Ovary (tissue), 9 donors: ENCODE data around the gene RNLS. TPM values are rescaled to one million over a fixed set of nuclear protein-coding genes. Genes with fewer than 3 reads are reported as not detected.

ENCODE experiments used
- DNase-seq, 5 donors: peaks; one replicate each; pipeline ENCODE4 v3.0.0-alpha.2; 2019 to 2020
- H3K27ac ChIP-seq, 2 donors: fragments of 200-600 bp; one replicate each; pipeline versions ENCODE4 v1.5.1 to v1.8.0; 2019 to 2022
- H3K27me3 ChIP-seq: fragments of 200-600 bp; one replicate; pipeline ENCODE4 v1.8.0; 2022
- H3K36me3 ChIP-seq: fragments of 200-600 bp; sonication (generic); one replicate; pipeline ENCODE4 v1.5.1; 2019
- H3K4me1 ChIP-seq: one replicate; pipeline ENCODE4 v1.8.1; 2013; ENCODE audit warnings: mild to moderate bottlenecking, moderate library complexity; ENCODE audit not compliant: insufficient read depth
- H3K4me3 ChIP-seq: fragments of 200-600 bp; sonication (generic); one replicate; pipeline ENCODE4 v1.5.1; 2017
- H3K9me3 ChIP-seq, 2 donors: fragments of 200-600 bp in 1 of 2; sonication (generic) in 1 of 2; one replicate each; pipeline versions ENCODE4 v1.5.1 to v1.8.1; 2013 to 2019; ENCODE audit warnings: mild to moderate bottlenecking in 1 of 2, moderate library complexity in 1 of 2
- CTCF ChIP-seq, 3 donors: fragments of 450-650 bp in 2 of 3; fragments of 200-600 bp in 1 of 3; IDR thresholded peaks; one replicate each; pipeline versions ENCODE4 v1.5.1 to v1.8.0; 2016 to 2022; ENCODE audit warnings: antibody characterized with exemption in 3 of 3, mild to moderate bottlenecking in 1 of 3
- EP300 ChIP-seq: sonication (generic); formaldehyde crosslinking; IDR thresholded peaks from one replicate; pipeline ENCODE4 v1.6.1; 2017; ENCODE audit warnings: antibody characterized with exemption
- POLR2A ChIP-seq: fragments of 450-650 bp; IDR thresholded peaks from one replicate; pipeline ENCODE4 v1.6.1; 2017; ENCODE audit warnings: antibody characterized with exemption, mild to moderate bottlenecking, moderate library complexity
- WGBS, 3 donors: extraction: QIAGEN DNeasy Blood & Tissue Kit in 1 of 3; methylation state at CpG; one replicate each; pipeline versions ENCODE4 v1.1.5 to v1.1.7; 2013 to 2017; 5-methylcytosine and 5-hydroxymethylcytosine counted together
- intact Hi-C, 4 donors: fragments of 100-400 bp; cut with DNase I; formaldehyde crosslinking; loops; one replicate each; pipeline versions ENCODE4 v1.11.0 to v1.15.1; 2022 to 2023
- polyA plus RNA-seq, 2 donors: library from polyadenylated mRNA; stranded (reverse); fragments of 200-250 nt in 1 of 2; fragments of 350-450 nt in 1 of 2; fragmentation: Illumina TruSeq in 1 of 2; extraction: RNeasy Lipid Tissue Mini Kit (QIAGEN cat#74804) in 1 of 2; gene quantifications; one replicate each; pipeline ENCODE4 v1.2.3, GENCODE V29; 2013 to 2014
- total RNA-seq, 7 donors: library from RNA; depleted of rRNA in 2 of 7; stranded (reverse); fragments of >200 nt in 2 of 7; fragmentation: NEBNext Ultra II Directional in 3 of 7; extraction: Animal tissue kit (Norgen Biotek cat#: 25700) in 3 of 7; gene quantifications; one replicate each; pipeline versions ENCODE4 v1.1.0 to v1.2.4, GENCODE V29; 2016 to 2023
- donor health status: DM: no; HTN: no; CAD: no; lungs with moderate emphysema.
- donor health status: DM: no; HTN: no; CAD: no.
- donor health status: Bipolar disorder and iron deficiency.
- donor health status: DM: yes; HTN: yes; CAD: no.
- donor health status: DM: no; HTN: no; CAD: no.
- donor health status: DM: yes; HTN: yes; CAD: no.

RNLS gene
- total and polyA plus RNA-seq, 9 donors = 7.5 to 21.9 (median 11.8) TPM

- no peaks in the 10 kb centered on the region for H3K9me3 ChIP-seq
- 75 to 81% (median 81%) methylated on average over 2 of the region's 2 CpGs for WGBS, 3 donors
- no peak overlapping the region for H3K4me3 ChIP-seq
- TF ChIP-seq POLR2A (no peak), CTCF (IDR thresholded peaks at IDR 0.05) (peak in 1 of 3 donors; percentile 26)
- no peak overlapping the region for H3K27ac ChIP-seq
- H3K36me3 ChIP-seq = no peaks in the 10 kb centered on the region
- H3K27me3 ChIP-seq = no peaks in the 10 kb centered on the region
- DNase-seq = no peak
- H3K4me1 ChIP-seq = no peaks in the 10 kb centered on the region
- intact Hi-C loops = loop anchor here in 1 of 4 donors (5.0 kb wide), 1 partner anchor 150 kb away; no protein-coding TSS in a partner anchor
Measured at GRCh38 chr10:88401671-88402347, 181.3 kb downstream of the RNLS start.

- Histone ChIP-seq H3K27ac (no peak overlapping the region), H3K36me3 (no peaks in the 10 kb centered on the region), H3K27me3 (no peaks in the 10 kb centered on the region), H3K4me3 (no peak overlapping the region), H3K9me3 (no peaks in the 10 kb centered on the region), H3K4me1 (no peaks in the 10 kb centered on the region)
- no peak for TF ChIP-seq EP300
- no peak for TF ChIP-seq CTCF (IDR thresholded peaks at IDR 0.05)
- 96 to 97% (median 97%) methylated on average over 3 of the region's 3 CpGs for WGBS, 3 donors
- DNase-seq = no peak
- intact Hi-C loops = no loop called here
Measured at GRCh38 chr10:88399240-88399639, 183.9 kb downstream of the RNLS start.

GRCh38 chr10:88395677-88396076 is 187.4 kb downstream of the RNLS start:
- no peaks in the 10 kb centered on the region for H3K36me3 ChIP-seq
- intact Hi-C loops = no loop called here
- no peaks in the 10 kb centered on the region for H3K4me1 ChIP-seq
- no peaks in the 10 kb centered on the region for H3K27me3 ChIP-seq
- no peaks in the 10 kb centered on the region for H3K9me3 ChIP-seq
- no peak for DNase-seq
- no peak overlapping the region for H3K4me3 ChIP-seq
- H3K27ac ChIP-seq = no peak overlapping the region
- no peak for TF ChIP-seq EP300
- TF ChIP-seq CTCF (IDR thresholded peaks at IDR 0.05) = no peak
- no peak for TF ChIP-seq POLR2A

- intact Hi-C loops = loop anchor here in 1 of 4 donors (5.0 kb wide), 1 partner anchor 160 kb away; no protein-coding TSS in a partner anchor
- Histone ChIP-seq H3K36me3 (no peaks in the 10 kb centered on the region), H3K9me3 (no peaks in the 10 kb centered on the region), H3K27ac (no peak overlapping the region), H3K4me3 (no peak overlapping the region), H3K4me1 (no peaks in the 10 kb centered on the region), H3K27me3 (no peaks in the 10 kb centered on the region)
- no peak for TF ChIP-seq EP300
- TF ChIP-seq CTCF (IDR thresholded peaks at IDR 0.05) = no peak
- TF ChIP-seq POLR2A = no peak
- DNase-seq = no peak
- 94 to 98% (median 95%) methylated on average over 1 of the region's 1 CpG for WGBS, 3 donors
Measured at GRCh38 chr10:88392222-88392621, 190.9 kb downstream of the RNLS start.
